NCI-H2107 treated with DMSO at 0.1 percent for 48 hours (cell line): ENCODE measurements around the gene TLN1.

Experiments
- DNase-seq: peaks from one replicate; lab custom pipeline; 2025; ENCODE audit not compliant: unreplicated experiment; lab: John Stamatoyannopoulos, UW

TLN1 gene

GRCh38 chr9:35686222-35687203 is 45.5 kb downstream of the TLN1 start:
- DNase-seq, result no peak

- DNase-seq, result no peak
Observed at GRCh38 chr9:35685506-35685905, 46.5 kb downstream of the TLN1 start.

DNA sequence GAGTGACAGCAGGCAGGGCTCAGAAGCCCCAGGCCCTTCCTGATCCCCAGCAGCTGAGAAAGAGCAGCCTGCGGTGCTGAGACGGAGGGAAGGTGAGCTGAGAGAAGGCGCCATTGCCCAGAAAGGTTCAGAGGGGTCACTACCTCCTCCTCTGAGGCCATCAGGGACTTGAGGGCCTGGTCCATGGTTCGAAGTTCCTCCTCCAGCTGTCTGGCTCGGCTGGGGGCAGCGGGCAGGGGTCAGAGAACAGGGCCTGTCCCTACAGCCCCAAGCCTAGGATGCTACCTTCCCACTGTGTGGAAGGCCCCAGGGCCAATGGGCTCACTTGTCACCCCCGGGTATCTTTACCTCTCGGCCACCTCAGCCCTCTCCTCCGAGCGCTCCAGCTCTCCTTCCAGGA is 47.1 kb downstream of the TLN1 start:
- DNase-seq, result no peak

DNA sequence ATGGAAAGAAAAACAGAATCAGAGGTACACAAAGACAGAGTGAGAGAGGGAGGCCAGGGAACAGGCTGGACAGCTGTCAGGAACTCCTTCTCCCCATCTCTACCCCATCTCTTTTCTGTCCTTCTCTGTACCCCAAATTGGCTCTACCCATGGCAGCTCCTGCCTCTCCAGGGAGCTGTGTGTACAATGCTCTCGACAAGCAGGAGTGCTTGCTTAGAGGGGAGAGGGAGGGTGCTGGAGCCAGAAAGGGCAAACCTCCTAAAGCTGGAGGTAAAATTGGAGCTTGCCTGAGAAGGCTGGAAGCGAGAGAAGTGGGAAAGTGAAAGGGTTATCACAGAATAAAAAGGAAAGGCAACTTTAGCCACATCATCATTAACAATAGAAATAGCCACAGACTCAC is 48.7 kb downstream of the TLN1 start:
- DNase-seq, result peak; percentile 36

DNA sequence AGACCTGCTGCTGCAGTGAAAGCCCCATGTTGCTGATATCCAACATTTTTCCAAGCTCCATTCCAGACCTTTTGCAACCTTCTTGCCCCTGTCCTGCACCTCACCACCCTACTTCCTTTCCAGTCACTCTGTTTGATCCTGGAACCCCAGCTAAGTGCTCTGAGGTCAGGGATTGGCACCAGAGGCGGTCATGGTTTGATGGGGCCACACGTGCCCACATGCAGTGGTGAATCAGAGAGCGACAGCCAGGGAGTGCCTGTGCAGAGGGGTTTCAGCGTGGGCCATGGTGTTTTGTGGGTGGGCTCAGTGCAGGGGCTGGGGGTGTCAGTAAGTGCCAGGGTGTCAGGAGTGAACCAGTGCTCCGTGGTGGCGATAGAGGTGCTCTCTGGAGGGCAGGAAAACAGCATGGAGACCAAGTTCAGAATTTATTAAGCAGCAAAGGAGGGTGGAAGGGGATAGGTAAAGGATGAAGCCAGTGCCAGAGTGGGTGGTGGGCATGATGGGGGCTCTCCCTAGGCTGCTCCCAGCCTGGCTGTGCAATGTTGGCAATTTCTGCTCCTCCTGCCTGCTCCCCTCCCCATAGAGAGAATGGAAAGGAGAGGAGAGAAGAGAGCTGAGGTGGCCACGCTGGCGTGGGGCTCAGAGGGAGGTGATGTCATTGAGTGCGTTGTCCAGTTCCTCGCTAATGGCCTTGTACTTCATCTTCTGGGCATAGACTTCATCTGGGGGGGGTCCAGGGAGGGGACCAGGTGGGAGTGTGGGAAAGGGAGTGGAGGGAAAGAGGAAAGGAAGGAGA is 49.3 kb downstream of the TLN1 start:
- DNase-seq, result no peak

DNA sequence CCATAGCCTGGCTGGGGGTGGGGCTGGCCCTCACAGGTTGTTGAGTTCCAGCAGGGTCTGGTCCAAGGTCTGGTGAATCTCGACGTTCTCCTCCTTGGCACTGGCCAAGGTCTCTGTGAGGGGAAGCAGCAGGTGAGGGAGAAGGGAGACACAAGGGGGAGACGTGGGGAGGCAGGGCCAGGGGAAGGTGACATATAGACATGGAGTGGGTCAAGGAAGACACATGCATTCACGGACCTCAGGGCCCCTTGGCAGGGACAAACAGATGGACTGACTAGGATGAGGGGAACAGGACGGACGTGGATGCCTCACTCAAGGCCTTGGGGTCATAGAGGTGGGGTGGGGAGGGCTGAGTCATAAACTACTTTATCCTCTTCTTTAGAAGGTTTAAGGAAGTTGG is 49.9 kb downstream of the TLN1 start:
- no peak for DNase-seq

DNA sequence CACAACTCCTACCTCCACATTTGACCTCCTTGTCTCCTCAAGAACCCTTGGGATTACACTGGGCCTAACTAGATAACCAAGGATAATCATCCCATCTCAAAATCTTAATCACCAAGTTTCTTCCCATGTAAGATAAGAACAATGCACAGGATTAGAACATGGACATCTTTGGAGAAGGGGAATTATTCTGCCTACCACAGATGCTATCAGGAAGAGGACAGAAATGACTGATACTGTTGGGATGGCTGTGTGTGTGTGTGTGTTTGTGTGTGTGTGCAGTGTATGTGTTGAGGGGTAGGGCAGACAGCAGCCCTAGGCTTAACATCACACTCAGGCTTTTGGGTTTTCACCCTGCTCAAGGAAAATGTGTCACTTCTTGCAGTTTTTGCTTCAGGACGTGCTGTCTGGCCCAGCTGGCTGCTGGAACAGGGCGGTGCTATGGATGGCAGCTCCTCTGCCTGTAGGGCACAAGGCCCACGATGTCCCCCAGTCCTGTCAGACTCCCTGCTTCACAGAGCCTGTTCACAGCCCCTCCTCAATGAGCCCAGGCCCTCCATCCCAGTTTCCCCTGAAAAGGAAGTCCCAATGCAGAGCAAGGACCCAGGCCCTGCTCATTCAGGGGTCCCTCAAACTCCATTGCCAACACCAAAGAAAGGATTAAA is 50.5 kb downstream of the TLN1 start:
- DNase-seq, result no peak

- no peak for DNase-seq
Observed at GRCh38 chr9:35680331-35681105, 51.5 kb downstream of the TLN1 start.

DNA sequence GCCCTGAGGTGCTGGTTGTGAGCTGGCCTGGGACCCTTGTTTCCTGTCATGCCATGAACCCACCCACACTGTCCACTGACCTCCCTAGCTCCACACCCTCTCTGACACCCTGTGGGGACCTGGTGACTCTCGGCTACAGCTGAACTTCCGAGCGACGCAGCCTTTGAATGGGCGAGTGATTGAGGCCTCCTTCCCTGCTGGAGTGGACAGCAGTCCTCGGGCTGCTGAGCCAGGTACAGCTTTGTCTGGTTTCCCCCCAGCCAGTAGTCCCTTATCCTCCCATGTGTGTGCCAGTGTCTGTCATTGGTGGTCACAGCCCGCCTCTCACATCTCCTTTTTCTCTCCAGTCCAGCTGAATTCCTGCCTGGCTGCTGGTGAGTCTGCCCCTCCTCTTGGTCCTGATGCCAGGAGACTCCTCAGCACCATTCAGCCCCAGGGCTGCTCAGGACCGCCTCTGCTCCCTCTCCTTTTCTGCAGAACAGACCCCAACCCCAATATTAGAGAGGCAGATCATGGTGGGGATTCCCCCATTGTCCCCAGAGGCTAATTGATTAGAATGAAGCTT is 52.1 kb downstream of the TLN1 start:
- DNase-seq, result no peak

DNA sequence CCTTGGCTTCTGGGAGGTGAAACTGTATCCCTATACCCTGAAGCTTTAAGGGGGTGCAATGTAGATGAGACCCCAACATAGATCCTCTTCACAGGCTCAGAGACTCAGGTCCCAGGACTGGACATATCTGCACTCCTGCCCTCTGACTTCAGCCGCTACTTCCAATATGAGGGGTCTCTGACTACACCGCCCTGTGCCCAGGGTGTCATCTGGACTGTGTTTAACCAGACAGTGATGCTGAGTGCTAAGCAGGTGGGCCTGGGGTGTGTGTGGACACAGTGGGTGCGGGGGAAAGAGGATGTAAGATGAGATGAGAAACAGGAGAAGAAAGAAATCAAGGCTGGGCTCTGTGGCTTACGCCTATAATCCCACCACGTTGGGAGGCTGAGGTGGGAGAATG is 52.9 kb downstream of the TLN1 start:
- no peak for DNase-seq

DNA sequence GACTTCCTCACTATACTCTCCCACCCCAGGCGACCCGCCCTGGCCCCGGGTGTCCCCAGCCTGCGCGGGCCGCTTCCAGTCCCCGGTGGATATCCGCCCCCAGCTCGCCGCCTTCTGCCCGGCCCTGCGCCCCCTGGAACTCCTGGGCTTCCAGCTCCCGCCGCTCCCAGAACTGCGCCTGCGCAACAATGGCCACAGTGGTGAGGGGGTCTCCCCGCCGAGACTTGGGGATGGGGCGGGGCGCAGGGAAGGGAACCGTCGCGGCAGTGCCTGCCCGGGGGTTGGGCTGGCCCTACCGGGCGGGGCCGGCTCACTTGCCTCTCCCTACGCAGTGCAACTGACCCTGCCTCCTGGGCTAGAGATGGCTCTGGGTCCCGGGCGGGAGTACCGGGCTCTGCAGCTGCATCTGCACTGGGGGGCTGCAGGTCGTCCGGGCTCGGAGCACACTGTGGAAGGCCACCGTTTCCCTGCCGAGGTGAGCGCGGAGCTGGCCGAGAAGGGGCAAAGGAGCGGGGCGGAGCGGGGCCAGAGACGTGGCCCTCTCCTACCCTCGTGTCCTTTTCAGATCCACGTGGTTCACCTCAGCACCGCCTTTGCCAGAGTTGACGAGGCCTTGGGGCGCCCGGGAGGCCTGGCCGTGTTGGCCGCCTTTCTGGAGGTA is 56.1 kb downstream of the TLN1 start:
- DNase-seq, result no peak

- DNase-seq, result no peak
Observed at GRCh38 chr9:35675204-35675603, 56.8 kb downstream of the TLN1 start.

- no peak for DNase-seq
Observed at GRCh38 chr9:35674025-35674361, 58.0 kb downstream of the TLN1 start.

GRCh38 chr9:35673132-35674024 is 58.6 kb downstream of the TLN1 start, which contains the start of gene CA9:
CA9 (plus strand) TSS chr9:35673928; CDS start chr9:35673960, 32 bp downstream.
- peak; percentile 39 for DNase-seq

- no peak for DNase-seq
Observed at GRCh38 chr9:35669331-35670145, 62.5 kb downstream of the TLN1 start.

GRCh38 chr9:35667939-35668338 is 64.1 kb downstream of the TLN1 start:
- no peak for DNase-seq

DNA sequence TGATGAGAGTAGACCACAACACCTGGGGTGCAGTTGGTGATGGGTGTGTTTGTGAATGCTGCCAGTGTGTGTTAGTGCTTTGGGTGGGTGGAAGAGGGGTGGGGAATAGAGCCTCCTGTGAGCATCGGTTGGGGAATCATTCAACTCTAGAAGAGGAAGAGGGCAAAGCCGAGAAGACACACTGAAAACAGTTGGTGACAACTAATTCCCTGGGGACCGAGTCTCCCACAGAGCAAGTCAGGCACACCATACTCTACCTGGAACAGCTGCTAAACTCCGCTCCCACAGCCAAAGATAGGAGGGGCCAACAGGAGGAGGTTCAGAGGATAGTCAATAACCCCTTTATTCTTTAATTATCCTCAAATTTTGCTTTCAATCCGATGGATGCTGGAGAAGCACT is 65.4 kb downstream of the TLN1 start:
- no peak for DNase-seq

DNA sequence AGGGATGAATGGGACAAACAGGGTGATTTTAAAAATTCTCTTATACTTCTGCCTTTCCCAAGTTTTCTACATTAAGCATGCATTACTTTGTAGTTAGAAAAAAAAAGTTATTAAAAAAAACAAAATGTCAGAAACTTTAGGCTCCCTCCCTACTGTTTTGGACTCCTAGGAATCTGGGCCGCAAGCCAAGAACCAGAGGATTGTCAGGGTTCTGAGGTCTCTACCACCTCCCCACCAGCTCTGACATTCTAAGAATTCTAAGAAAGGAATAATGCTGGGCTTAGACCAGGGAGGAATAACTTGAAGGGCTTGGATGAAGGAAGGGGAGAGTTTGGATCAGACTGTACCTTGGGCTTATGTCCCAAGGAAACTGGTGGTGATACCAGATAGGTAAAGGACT is 66.0 kb downstream of the TLN1 start:
- no peak for DNase-seq
